ENCODE measurements around the gene A4GALT.
"Not testable (repeated sequence)": the region's sequence is repeated elsewhere in the genome, so short reads cannot be mapped to it uniquely, and the experiment has no call there.

Gene A4GALT

DNA sequence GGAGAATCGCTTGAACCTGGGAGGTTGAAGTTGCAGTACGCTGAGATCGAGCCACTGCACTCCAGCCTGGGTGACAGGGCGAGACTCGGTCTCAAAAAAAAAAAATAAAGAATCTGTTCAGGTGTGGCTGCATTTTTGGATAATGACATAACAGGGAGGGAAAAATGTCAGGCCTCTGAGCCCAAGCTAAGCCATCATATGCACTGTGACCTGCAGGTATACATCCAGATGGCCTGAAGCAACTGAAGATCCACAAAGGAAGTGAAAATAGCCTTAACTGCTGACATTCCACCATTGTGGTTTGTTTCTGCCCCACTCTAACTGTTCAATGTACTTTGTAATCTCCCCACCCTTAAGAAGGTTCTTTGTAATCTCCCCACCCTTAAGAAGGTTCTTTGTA is 19.6 kb upstream of the A4GALT start:
- not testable (repeated sequence) for DNase-seq (ENCODE audit: low read depth)

DNA sequence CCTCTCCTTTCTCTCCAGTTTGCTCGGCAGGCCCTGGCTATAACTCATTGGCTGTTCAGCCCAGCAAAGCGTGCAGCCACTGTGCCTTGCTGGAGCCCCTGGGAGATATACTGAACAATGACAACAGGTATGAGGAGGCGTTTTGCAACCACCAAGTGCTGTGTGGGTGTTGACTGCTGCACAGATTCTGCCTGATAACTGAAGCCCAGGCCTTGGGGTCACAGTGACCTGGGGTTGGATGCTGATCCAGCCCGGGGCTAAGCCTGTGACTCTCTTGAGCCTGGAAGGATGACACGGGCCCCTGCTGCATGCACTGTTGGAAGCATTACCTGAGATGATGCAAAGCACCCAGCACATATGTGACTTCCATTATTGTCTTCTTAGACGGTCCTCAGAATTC is 13.7 kb upstream of the A4GALT start:
- DNase-seq (ENCODE audit: low read depth), result no peak

DNA sequence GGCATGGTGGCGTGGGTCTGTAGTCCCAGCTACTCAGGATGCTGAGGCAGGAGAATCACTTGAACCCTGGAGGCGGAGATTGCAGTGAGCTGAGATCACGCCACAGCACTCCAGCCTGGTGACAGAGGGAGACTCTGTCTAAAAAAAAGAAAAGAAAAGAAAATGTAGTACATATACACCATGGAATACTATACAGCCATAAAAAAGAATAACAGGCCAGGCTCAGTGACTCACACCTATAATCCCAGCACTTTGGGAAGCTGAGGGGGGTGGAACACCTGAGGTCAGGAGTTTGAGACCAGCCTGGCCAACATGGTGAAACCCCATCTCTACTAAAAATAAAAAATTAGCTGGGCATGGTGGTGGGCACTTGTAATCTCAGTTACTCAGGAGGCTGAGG is 12.7 kb upstream of the A4GALT start:
- not testable (repeated sequence) for DNase-seq (ENCODE audit: low read depth)

DNA sequence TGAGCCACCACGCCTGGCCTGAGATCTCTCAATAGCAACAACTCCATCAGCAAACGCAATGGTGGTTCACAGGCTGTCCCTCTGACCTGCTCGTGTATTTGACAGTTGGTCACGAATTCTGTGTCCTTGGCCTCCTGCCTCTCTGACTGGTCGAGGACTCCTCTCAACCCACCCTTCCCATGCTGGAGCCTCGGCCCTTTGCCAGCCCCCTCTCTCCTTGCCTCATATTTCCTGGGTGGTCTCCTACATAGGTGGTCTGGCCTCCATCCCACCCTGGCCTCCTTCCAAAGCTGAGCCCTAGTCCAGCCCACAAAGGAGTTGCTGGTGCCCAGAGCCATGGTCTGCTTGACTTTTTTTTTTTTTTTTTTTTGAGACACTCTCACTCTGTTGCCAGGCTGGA is 11.4 kb upstream of the A4GALT start:
- no peak for DNase-seq (ENCODE audit: low read depth)

DNA sequence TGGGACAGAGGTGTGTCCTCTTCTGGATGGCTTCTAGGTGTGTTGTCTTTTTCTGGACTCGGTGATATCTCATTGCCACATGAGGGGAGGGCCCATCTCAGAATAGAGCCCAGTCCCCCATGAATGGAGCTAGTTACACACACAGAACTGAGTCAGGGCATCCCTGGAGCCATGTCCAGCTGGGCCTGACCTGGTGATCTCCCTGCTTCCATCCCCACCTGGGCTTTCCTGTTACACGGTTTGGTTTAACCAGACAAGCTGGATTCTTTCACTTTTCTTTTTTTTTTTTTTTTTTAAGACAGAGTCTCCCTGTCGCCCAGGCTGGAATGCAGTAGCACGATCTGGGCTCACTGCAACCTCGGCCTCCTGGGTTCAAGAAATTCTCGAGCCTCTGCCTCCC is 6.1 kb upstream of the A4GALT start:
- DNase-seq (ENCODE audit: low read depth), result no peak

DNA sequence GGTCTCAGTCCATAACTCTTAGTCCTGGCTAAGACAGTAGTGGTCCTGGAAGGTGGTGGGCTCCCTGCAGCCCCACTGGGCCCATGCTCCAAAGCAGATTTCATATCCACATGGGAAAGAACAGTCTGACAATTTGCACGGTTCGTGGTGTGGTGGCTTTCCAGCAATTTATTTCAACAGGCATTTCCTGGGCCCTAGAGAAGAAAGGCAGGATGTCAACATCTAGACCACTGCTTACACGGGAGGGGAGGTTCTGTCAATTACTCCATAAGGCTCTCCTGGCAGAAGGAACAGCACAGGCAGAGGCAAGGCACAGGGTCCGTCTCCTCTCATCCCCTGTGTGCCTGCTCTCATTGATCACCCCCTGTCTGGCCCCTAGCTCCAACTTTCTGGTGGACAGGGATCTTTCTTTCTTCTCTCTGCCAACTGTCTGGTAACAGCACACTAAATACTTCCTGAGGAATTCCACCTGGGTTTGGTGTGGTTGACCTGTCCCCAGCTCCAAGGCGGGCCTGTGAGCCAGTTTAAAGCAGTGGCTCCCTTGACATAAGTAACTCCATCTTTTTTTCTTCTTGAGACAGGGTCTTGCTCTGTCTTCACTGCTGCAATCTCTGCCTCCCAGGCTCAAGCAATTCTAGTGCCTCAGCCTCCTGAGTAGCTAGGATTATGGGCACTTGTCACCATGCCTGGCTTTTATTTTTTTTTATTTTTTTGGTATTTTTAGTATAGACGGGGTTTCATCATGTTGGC is 5.1 kb upstream of the A4GALT start:
- peak; percentile 69 for DNase-seq (ENCODE audit: low read depth)

DNA sequence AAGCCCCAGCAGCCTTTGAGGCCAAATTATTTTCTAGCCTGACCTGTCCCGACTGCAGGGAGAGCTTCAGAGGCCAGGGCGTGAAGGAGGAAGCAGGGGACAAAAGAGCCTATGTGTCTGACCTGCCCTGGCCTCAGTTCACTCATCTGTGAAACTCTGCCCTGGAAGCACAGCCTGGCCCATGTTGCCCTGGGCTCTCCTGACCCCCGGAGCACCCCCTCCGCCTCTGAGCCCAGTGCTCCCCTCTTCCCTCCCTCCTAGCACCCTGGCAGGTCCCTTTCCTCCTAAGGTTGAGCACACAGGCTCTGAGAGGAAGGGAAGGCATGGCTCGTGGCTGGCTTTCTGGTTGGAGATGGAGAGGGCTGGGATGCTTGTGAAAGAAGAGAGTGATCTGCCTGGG is 3.4 kb upstream of the A4GALT start:
- DNase-seq (ENCODE audit: low read depth), result no peak

DNA sequence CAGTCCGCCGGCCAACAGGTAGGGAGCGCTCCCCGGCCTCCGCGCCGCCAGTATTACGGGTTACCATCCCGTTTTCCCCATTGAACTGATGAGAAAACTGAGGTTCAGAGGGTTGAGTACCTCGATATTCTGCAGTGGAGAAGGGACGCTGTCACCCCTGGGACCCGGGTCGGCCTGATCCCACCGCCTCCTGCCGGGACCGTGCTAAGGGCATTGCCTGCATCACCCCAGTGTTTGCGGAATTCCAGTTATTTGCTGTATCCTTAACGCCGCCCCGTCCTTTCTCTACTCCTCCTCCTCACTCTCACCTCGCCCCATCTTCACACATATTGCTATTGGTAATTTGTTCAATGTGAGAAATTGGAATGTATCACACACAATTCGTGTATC is 370 bp upstream of the A4GALT start:
- DNase-seq (ENCODE audit: low read depth), result no peak

DNA sequence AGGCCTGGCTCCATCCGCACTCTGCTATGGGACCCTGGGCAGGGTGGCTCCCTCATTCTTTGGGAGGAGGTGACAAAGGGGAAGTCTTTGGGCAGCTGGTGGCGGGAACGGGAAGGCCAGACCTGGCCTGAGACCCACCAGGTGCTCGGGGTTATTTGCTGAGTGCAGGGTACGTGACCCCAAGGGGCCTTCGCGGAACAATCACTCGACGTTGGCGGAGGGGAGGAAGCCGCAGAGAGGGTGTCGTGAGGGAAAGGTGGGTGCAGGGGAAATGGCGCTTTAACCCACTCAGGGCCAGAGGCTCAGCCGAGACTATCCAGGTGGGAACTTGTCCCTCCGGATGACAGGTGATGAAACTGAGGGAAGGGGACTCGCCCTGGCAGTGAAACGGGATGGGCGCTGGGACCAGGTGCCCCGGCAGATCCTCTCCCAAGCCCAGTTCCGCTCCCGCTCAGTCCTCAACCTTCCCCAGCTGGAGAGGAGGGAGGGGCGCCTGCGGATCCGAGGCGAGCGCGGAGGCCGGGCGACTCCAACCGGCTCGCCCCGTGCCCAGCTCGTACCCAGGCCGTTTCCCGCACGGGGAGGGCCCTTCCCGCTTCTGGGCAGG is 911 bp downstream of the A4GALT start:
- DNase-seq (ENCODE audit: low read depth), result no peak

DNA sequence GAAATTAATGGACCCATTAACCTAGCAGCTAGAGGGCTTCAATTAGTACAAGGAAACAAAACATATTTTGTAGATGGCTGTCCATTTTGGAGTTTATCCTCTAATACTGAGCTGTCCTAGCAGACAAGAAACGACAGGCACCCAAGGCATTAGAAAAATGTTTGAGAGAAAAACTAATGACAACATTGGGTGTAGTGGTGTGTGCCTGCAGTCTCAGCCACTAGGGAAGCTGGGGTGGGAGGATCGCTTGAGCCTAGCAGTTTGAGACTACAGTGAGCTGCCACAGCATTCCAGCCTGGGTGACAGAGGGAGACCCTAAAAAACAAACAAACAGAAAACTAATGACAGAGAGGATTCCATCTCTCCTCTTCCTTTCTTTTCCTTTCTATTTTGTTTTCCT is 1.5 kb downstream of the A4GALT start:
- DNase-seq (ENCODE audit: low read depth), result no peak

DNA sequence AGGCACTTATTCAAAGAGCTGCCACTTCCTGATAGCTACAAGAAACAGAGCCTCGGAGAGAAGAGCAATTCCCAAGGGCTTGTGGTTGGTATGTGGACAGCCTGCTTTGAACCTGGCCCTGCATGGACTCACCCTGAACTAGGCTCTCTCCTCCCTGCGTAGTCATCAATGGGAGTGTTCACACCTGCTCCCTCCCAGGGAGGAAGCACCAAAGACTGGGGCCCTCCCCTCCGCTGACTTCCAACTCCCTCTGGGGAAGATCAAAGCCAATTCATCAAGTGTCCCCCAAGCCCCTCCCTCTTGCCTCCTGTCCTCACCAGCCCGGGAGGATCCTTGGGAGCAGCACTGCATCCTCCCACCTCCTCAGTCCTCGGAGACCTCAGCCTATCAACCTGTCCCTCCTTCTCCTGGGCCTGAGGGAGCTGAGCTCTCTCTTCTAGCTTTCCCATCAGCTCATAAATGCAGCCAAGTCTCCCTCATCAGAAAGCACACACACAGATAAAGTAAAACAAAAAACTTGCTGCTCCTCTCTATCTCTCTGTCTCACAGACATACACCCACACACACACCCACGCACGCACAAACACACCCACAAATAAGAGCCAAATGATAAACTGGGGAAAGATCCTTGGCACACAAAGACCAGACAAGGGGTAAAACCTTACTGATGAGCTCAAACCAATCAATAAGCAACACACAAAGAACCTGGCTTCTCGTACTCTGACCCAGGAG is 3.3 kb downstream of the A4GALT start:
- peak; percentile 59 for DNase-seq (ENCODE audit: low read depth)

DNA sequence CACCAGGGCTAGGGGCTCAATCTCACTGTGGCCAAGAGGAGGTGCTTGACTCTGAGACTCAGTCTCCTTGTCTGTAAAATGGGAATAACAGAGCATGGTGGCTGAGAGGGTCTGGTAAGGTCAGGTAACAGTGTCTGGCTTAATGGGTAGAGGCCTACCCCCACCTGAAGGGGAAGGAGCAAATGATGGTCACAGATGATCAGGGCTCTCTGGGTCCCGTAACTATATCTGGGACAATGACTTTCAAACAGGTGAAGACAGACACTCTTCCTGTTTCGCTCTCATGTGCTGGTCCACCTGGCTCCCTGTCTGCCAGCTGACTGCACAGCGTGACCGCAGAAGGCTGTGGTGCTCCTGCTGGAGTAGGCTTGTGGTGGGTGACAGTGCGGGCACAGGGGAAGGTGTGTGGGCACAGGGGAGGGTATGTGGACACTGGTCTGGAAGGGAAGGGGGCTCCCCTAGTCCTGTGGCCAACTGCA is 4.0 kb downstream of the A4GALT start:
- DNase-seq (ENCODE audit: low read depth), result no peak

DNA sequence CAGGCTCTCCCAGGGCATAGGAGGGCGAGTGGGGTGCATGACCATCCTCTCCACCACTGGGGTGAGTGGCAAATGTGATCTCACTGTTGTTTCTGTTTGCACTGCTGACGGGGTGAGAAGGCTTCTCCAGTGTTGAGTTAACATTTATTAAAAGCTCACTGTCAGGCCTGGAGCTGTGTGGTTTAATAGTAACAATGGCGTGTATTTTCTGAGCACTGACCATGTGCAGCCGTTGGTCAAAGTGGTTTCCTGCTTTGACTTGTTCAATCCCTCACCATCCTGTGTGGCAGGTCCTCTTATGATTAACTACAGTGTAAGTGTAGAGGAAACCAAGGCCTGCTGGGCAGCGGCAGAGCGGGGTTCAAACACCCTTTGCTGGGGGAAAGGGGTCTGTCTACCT is 4.4 kb downstream of the A4GALT start:
- no peak for DNase-seq (ENCODE audit: low read depth)

DNA sequence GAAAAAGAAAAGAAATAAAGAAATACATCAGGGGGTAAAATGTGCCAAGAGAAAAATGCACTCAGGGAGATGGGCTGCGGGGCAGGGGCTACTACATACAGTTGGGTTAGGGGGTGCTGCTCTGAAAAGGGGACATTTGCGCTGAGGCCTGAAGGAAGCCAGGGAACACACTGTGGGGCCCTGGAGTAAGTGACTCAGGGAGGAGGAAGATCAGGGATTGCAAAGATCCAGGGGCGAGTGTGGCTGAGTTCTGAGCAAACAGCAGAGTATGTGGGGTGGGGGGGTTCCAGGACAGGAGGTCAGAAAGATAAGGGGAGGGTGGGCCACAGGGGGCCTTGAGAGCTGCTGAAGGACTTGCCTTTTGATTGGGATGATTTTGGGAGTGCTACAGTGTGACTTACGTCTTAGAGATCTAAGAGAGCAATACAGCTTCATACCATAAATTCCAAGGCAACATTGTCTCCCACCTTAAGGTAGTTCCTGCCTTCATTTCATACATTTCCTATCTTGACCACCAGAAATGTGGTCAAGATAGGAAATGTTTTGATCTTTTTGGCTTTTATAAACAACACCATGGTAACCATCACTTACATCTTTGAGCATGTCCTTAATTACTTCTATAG is 5.8 kb downstream of the A4GALT start:
- DNase-seq (ENCODE audit: low read depth), result peak; percentile 75

DNA sequence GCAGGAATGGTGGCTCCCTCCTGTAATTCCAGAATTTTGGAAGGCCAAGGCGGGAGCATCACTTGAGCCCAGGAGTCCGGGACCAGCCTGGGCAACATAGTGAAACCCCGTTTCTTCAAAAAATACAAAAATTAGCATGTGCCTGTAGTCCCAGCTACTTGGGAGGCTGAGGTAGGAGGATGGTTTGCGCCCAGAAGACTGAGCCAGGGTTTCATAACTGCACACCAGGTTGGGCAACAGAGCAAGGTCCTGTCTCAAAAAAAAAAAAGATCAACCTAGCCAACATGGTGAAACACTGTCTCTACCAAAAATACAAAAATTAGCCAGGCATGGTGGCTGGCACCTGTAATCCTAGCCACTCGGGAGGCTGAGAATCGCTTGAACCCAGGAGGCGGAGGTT is 6.4 kb downstream of the A4GALT start:
- peak; percentile 47 for DNase-seq (ENCODE audit: low read depth)

DNA sequence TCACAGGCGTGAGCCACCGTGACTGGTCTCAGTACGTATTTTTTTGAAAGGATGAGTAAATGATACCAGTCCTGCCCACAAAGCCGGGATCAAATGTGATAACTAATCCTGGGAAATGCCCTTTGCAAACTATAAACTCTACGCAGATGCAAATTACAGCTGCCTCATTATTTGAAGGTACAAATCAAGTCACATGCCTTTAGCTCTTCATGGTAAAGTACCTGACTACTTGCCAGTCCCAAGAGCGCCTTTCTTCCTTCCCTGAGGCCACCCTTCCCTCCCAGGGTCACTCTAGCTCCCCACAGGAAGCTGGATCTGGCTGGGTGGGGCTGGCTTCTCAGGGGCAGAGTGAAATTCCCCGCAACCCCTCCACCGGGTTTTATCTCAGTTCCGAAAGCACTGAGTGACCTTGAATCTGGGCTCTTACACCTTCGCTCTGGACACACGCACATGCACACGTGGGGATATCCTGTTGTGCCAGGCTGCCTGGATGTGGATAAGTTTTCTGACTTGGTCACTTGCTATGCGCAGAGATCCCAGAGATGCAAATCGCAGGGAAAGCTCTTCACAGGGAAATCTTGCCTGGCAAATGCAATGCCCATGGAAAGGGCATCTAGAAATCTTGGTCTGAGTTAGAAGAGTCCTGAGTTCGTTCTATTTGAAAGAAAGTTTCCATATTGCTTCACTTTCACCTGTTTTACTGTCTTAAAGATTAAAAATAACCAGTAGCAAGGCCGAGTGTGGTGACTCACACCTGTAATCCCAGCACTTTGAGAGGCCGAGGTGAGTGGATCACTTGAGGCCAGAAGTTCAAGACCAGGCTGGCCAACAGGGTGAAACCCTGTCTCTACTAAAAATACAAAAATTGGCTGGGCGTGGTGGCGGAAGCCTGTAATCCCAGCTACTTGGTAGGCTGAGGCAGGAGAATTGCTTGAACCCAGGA is 8.5 kb downstream of the A4GALT start:
- DNase-seq (ENCODE audit: low read depth), result peak; percentile 64

DNA sequence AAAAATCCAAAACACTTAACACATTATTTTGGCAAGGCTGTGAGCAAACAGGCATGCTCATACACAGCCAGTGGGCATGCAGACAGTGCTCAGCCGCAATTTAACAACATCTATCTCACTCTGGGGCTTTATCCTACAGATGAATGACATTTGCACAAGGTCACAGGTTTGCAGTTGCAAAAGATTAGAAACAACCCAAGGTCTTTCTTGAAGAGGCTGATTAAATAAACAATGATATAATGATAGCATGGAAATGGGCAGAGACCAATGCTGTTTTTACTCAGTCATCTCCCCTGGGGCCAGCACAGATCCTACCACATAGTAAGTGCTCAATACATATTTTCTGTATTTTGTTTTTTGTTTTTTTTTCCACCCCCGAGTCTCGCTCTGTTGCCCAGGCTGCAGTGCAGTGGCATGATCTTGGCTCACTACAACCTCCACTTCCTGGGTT is 9.4 kb downstream of the A4GALT start:
- DNase-seq (ENCODE audit: low read depth), result no peak

DNA sequence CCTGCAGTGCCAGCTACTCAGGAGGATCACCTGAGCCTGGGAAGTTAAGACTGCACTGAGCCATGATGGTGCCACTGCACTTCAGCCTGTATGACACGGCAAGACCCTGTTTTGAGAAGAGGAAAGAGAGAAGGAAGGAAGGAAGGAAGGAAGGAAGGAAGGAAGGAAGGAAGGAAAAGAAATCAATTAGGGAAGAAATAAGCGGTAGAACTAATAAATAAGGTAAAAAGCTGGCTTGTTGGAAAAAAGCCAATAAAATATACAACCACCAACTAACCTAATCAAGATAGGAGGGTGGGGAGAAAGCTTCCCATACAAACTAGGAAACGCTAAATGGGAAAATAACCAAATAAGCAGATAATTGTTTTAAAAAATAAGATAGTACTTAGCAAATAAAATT is 12.3 kb downstream of the A4GALT start:
- no peak for DNase-seq (ENCODE audit: low read depth)

DNA sequence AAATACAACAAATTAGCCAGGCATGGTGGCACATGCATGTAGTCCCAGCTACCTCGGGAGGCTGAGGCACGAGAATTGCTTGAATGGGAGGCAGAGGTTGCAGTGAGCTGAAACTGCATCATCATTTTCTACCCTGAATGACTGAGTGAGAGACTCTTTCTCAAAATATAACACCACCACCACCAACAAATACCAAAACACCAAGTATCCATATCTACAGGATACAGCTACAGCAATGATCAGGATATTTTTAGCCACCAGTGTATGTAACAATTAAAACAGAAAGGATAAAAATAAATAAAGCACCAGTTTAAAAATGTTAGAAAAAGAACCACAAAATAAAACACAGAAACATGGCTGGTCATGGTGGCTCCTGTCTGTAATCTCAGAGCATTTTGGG is 13.2 kb downstream of the A4GALT start:
- DNase-seq (ENCODE audit: low read depth), result no peak

DNA sequence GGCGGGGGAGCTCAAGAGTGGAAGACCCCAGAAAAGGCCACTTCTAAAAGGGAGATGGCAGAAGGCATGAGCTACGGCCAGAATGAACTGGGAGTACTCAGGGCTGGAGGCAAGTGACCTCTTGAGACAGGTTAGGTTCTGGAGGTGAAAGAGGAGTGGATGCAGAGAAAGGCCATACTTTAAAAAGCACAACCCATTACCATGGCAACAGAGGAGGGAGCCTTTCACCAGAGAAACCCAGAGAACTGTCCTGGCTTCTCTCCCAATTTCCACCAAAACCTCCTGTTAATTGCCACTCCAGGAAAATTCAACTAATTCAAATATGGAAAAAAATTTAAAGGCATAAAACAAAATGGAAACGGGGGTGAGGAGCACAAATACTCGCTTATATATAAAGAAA is 15.8 kb downstream of the A4GALT start:
- no peak for DNase-seq (ENCODE audit: low read depth)

DNA sequence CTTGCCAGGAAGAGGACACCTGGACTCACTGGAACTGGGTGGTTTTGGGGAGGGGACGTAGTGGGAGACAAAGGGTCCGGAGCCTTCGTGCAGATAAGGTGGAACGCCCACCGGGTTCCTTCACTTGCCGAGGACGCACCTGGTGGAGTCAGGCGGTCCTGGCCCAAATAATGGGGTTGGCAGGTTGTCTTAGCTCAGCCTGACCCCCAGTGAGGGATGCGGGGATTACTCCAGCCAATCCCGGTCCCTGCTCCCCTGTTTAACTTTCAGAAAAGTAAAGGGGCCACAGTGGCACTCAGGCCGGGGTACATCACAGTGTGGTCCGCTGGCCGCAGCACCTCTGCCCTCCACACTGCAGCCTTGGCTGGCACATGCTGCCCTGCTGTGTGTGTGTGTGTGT is 18.0 kb downstream of the A4GALT start:
- no peak for DNase-seq (ENCODE audit: low read depth)

DNA sequence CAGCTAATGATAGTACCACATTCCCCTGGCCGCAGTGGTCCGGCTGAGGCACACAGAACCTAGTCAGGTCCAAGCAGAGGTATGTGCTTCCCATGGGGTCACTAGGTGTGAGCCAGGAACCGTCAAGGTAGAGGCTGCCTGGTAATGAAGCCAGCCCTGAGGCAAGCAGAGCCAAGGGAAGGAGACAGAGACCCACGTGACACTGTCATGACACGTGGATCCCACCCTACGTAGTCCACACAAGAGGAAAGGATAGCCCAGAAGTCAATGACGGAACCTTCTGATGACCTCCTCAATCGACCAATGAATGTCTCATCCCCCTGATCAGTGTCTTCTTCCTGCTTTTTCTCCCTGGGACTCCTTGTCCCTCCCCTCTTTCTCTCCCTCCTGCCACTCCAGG is 19.0 kb downstream of the A4GALT start:
- no peak for DNase-seq (ENCODE audit: low read depth)
